OCI-LY1 (cell line): ENCODE measurements around the gene ERBB4.

Experiments used
- H2AFZ ChIP-seq: fragments of 200-600 bp; sonication (generic), shearing (Covaris generic); 2 replicates; pipeline ENCODE4 v1.6.0; 2014; ENCODE audit warnings: antibody characterized with exemption, mild to moderate bottlenecking, low read length
- H3F3A ChIP-seq: fragments of 200-600 bp; sonication (generic), shearing (Covaris generic); 2 replicates; pipeline ENCODE4 v1.6.0; 2014; ENCODE audit warnings: mild to moderate bottlenecking, antibody characterized with exemption, low read length, moderate library complexity; ENCODE audit not compliant: insufficient read depth
- H3K27ac ChIP-seq: fragments of 200-600 bp; sonication (generic); 2 replicates; pipeline ENCODE4 v1.5.1; 2014; ENCODE audit warnings: low read length, mixed run types, mild to moderate bottlenecking, low read depth; ENCODE audit not compliant: poor library complexity, severe bottlenecking
- H3K27me3 ChIP-seq: fragments of 200-600 bp; sonication (generic); 2 replicates; pipeline ENCODE4 v1.6.0; 2014; ENCODE audit warnings: antibody characterized with exemption, mild to moderate bottlenecking, low read length, moderate library complexity; ENCODE audit not compliant: insufficient read depth
- H3K36me3 ChIP-seq: fragments of 200-600 bp; sonication (generic); 2 replicates; pipeline ENCODE4 v1.6.1; 2014; ENCODE audit warnings: mild to moderate bottlenecking, antibody characterized with exemption, low read length, moderate library complexity, mixed read lengths; ENCODE audit not compliant: insufficient read depth
- H3K4me1 ChIP-seq: fragments of 200-600 bp; sonication (generic); 2 replicates; pipeline ENCODE4 v1.5.1; 2014; ENCODE audit warnings: mild to moderate bottlenecking, low read length, moderate library complexity; ENCODE audit not compliant: insufficient read depth, severe bottlenecking
- H3K4me2 ChIP-seq: fragments of 200-600 bp; sonication (generic), shearing (Covaris generic); 2 replicates; pipeline ENCODE4 v1.6.1; 2014; ENCODE audit warnings: low read length
- H3K4me3 ChIP-seq: fragments of 200-600 bp; sonication (generic); 2 replicates; pipeline ENCODE4 v1.5.1; 2014; ENCODE audit warnings: low read length, low read depth, mild to moderate bottlenecking, mixed read lengths; ENCODE audit not compliant: poor library complexity, severe bottlenecking
- H3K79me2 ChIP-seq: fragments of 200-600 bp; shearing (Covaris generic); 2 replicates; pipeline ENCODE4 v1.6.1; 2016; ENCODE audit warnings: mixed run types, low read length, mixed read lengths; ENCODE audit not compliant: insufficient read depth
- H3K9ac ChIP-seq: fragments of 200-600 bp; sonication (generic), shearing (Covaris generic); 2 replicates; pipeline ENCODE4 v1.6.1; 2014; ENCODE audit warnings: mild to moderate bottlenecking, low read length, mixed read lengths
- H3K9me2 ChIP-seq: fragments of 200-600 bp; sonication (generic), shearing (Covaris generic); 2 replicates; pipeline ENCODE4 v1.6.1; 2014; ENCODE audit warnings: low read depth, mild to moderate bottlenecking, low read length, mixed read lengths
- H3K9me3 ChIP-seq: fragments of 200-600 bp; shearing (Covaris generic); 2 replicates; pipeline ENCODE4 v1.6.1; 2014; ENCODE audit warnings: low read length, mixed read lengths
- H4K20me1 ChIP-seq: fragments of 200-600 bp; sonication (generic), shearing (Covaris generic); 2 replicates; pipeline ENCODE4 v1.6.0; 2016; ENCODE audit warnings: mild to moderate bottlenecking, low read length; ENCODE audit not compliant: insufficient read depth
- CTCF ChIP-seq: fragments of 200-600 bp; sonication (generic), shearing (Covaris generic); IDR thresholded peaks from 2 replicates; pipeline ENCODE4 v1.5.1; 2017; ENCODE audit warnings: mild to moderate bottlenecking, antibody characterized with exemption, low read length, moderate library complexity, mixed read lengths
- EZH2 ChIP-seq: fragments of 200-600 bp; sonication (generic), shearing (Covaris generic); IDR thresholded peaks from 2 replicates; pipeline ENCODE4 v1.8.0; 2017; ENCODE audit warnings: borderline replicate concordance, mixed run types, mild to moderate bottlenecking, antibody characterized with exemption, low read length, moderate library complexity, mixed read lengths

The ERBB4 gene

GRCh38 chr2:212024040-212024439 is 514.6 kb downstream of the ERBB4 start:
- Histone ChIP-seq H3K4me1 (peaks cover 10% of the 10 kb centered on the region), H3K9me2 (no peaks in the 10 kb centered on the region), H3K9ac (no peak overlapping the region), H3K4me2 (no peak overlapping the region), H3F3A (no peaks in the 10 kb centered on the region), H3K79me2 (no peaks in the 10 kb centered on the region), H3K36me3 (no peaks in the 10 kb centered on the region), H3K4me3 (no peak overlapping the region), H2AFZ (no peak overlapping the region), H4K20me1 (no peaks in the 10 kb centered on the region), H3K27ac (no peak overlapping the region), H3K27me3 (no peaks in the 10 kb centered on the region), H3K9me3 (no peaks in the 10 kb centered on the region)
- TF ChIP-seq CTCF: no peak
- TF ChIP-seq EZH2: no peak

- no peaks in the 10 kb centered on the region for H3K27me3 ChIP-seq
- no peaks in the 10 kb centered on the region for H3F3A ChIP-seq
- H4K20me1 ChIP-seq: no peaks in the 10 kb centered on the region
- H3K9ac ChIP-seq: no peak overlapping the region
- H3K9me3 ChIP-seq: no peaks in the 10 kb centered on the region
- H2AFZ ChIP-seq: no peak overlapping the region
- no peaks in the 10 kb centered on the region for H3K79me2 ChIP-seq
- no peaks in the 10 kb centered on the region for H3K36me3 ChIP-seq
- peaks cover 2% of the 10 kb centered on the region for H3K4me1 ChIP-seq
- no peak overlapping the region for H3K4me3 ChIP-seq
- no peaks in the 10 kb centered on the region for H3K9me2 ChIP-seq
- H3K4me2 ChIP-seq: no peak overlapping the region
- TF ChIP-seq CTCF (no peak), EZH2 (no peak)
- H3K27ac ChIP-seq: no peak overlapping the region
These were observed 515.6 kb downstream of the ERBB4 start for GRCh38 chr2:212022966-212023365.

GRCh38 chr2:212021947-212022346 is 516.7 kb downstream of the ERBB4 start:
- no peak overlapping the region for H2AFZ ChIP-seq
- no peaks in the 10 kb centered on the region for H4K20me1 ChIP-seq
- H3K27me3 ChIP-seq: no peaks in the 10 kb centered on the region
- no peaks in the 10 kb centered on the region for H3F3A ChIP-seq
- no peak overlapping the region for H3K27ac ChIP-seq
- no peak for TF ChIP-seq CTCF
- TF ChIP-seq EZH2: no peak
- H3K36me3 ChIP-seq: no peaks in the 10 kb centered on the region
- H3K4me3 ChIP-seq: no peak overlapping the region
- no peak overlapping the region for H3K4me2 ChIP-seq
- H3K4me1 ChIP-seq: no peaks in the 10 kb centered on the region
- no peak overlapping the region for H3K9ac ChIP-seq
- no peaks in the 10 kb centered on the region for H3K79me2 ChIP-seq
- no peaks in the 10 kb centered on the region for H3K9me3 ChIP-seq
- no peaks in the 10 kb centered on the region for H3K9me2 ChIP-seq
